Activated B cell treated with CpG ODN at 0.5 μM for 24 hours (primary cell): Measurements from ENCODE around the gene METRNL. TPM values are rescaled to one million over a fixed set of nuclear protein-coding genes. Genes with fewer than 3 reads are reported as not detected.

ENCODE experiments used
- ATAC-seq: fragments of 200-7000 bp; cut with Tn5 transposase; one replicate; pipeline ENCODE4 v1.10.0; 2021; ENCODE audit warnings: low read depth, mild to moderate bottlenecking, moderate library complexity
- CTCF ChIA-PET: fragments of 350-600 bp; sonication (Branson Sonifier 250); formaldehyde crosslinking; loops from one replicate; lab custom pipeline; 2021; ENCODE audit warnings: antibody characterized with exemption; lab: Charles Lee
- POLR2A ChIA-PET: fragments of 350-600 bp; sonication (Branson Sonifier 250); formaldehyde crosslinking; loops from one replicate; lab custom pipeline; 2021; ENCODE audit warnings: antibody characterized with exemption; lab: Charles Lee
- DNase-seq: peaks from one replicate; pipeline ENCODE4 v3.0.0; 2022
- H3K27ac Mint-ChIP-seq: one replicate; pipeline ENCODE4 v1.8.0; 2020; ENCODE audit warnings: mixed read lengths
- H3K27me3 Mint-ChIP-seq: one replicate; pipeline ENCODE4 v1.8.0; 2021; ENCODE audit warnings: mixed read lengths
- H3K36me3 Mint-ChIP-seq: one replicate; pipeline ENCODE4 v1.8.0; 2021; ENCODE audit warnings: low read depth, mixed read lengths
- H3K4me1 Mint-ChIP-seq: one replicate; pipeline ENCODE4 v1.8.0; 2021; ENCODE audit warnings: mixed read lengths
- H3K4me3 Mint-ChIP-seq: one replicate; pipeline ENCODE4 v1.8.0; 2020; ENCODE audit warnings: mild to moderate bottlenecking, mixed read lengths
- H3K9me3 Mint-ChIP-seq: one replicate; pipeline ENCODE4 v1.8.0; 2020; ENCODE audit warnings: mixed read lengths
- CTCF ChIP-seq: fragments of 200-600 bp; IDR thresholded peaks from one replicate; pipeline ENCODE4 v1.8.0; 2022; ENCODE audit warnings: antibody characterized with exemption, mild to moderate bottlenecking
- intact Hi-C: fragments of 100-400 bp; cut with micrococcal nuclease; formaldehyde crosslinking; loops from one replicate; pipeline ENCODE4 v1.15.1; 2024
- total RNA-seq: library from RNA; stranded (reverse); gene quantifications from 2 replicates; pipeline ENCODE4 v1.2.3, GENCODE V29; 2022

Gene METRNL
- total RNA-seq, 1 donor from 2014 or later, result 10.7 TPM

DNA sequence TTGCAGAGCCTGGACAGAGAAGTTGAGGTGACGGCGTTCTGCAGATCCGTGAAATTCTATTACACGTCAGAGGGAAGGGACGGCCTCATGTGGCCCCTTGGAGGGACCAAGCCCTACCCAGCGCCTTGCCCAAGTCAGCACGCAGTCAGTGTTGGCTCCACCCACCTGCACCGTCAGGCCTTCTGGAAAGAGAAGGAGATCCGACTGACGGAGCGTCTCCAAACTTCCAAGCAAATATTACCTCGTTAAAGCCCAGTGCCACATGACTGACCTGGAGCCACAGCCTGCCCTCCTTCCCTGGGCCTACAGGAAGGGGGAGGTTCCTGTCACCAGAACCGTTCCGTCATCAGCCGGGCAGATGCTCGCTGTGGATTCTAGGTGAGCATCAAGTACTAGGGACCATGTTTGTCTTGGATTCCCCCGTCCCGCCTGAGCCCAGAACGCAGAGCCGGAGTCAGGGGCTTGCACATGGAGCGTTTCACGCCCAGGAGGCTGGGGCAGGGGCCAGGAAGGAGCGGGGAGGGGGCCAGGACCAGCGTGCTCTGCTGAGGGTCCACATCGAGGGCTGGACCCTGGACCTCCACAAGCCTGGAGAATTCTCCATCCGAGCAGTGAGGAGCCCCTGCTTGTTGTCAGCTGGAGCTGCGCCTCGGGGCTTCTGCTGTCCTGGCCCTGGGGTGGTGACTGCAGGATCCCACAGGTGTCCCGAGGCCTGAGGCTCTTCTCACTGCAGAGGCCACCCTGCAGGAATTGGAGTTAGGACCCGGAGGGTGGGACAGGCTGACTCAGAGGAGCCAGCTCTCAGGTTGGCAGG, 22.6 kb upstream of the METRNL start:
- CTCF ChIA-PET, result no interaction called here
- no peak overlapping the region for H3K4me3 Mint-ChIP-seq
- DNase-seq, result peak; percentile 10

GRCh38 chr17:83057397-83057761, 22.0 kb upstream of the METRNL start:
- Mint-ChIP-seq H3K27ac (no peak overlapping the region), H3K4me1 (peaks cover 9% of the 10 kb centered on the region), H3K27me3 (peaks cover 7% of the 10 kb centered on the region), H3K36me3 (no peaks in the 10 kb centered on the region), H3K9me3 (no peaks in the 10 kb centered on the region), H3K4me3 (no peak overlapping the region)
- ChIA-PET CTCF (no interaction called here), POLR2A (no interaction called here)
- TF ChIP-seq CTCF, result no peak
- ATAC-seq (no peak), DNase-seq (no peak)
- intact Hi-C loops, result loop anchor here (10.0 kb wide), 1 partner anchor 273 kb away; no protein-coding TSS in a partner anchor

More for the DNA sequence above, 22.6 kb upstream of the METRNL start:
- Mint-ChIP-seq H3K4me1 (peaks cover 12% of the 10 kb centered on the region), H3K36me3 (no peaks in the 10 kb centered on the region), H3K27me3 (peaks cover 7% of the 10 kb centered on the region), H3K27ac (no peak overlapping the region), H3K9me3 (no peaks in the 10 kb centered on the region)
- no peak for TF ChIP-seq CTCF
- POLR2A ChIA-PET, result no interaction called here
- intact Hi-C loops, result loop anchor here (10.0 kb wide), 1 partner anchor 272 kb away; no protein-coding TSS in a partner anchor
- ATAC-seq, result no peak

GRCh38 chr17:83057793-83058265, 21.6 kb upstream of the METRNL start:
- ChIA-PET POLR2A (no interaction called here), CTCF (no interaction called here)
- intact Hi-C loops, result loop anchor here (10.0 kb wide), 1 partner anchor 273 kb away; no protein-coding TSS in a partner anchor
- Mint-ChIP-seq H3K9me3 (no peaks in the 10 kb centered on the region), H3K36me3 (no peaks in the 10 kb centered on the region), H3K4me1 (peaks cover 9% of the 10 kb centered on the region), H3K4me3 (no peak overlapping the region), H3K27me3 (peaks cover 7% of the 10 kb centered on the region), H3K27ac (no peak overlapping the region)
- ATAC-seq (no peak), DNase-seq (peak; percentile 13)
- TF ChIP-seq CTCF, result no peak

GRCh38 chr17:83058266-83058798, 21.1 kb upstream of the METRNL start:
- no peaks in the 10 kb centered on the region for H3K36me3 Mint-ChIP-seq
- TF ChIP-seq CTCF, result no peak
- peaks cover 7% of the 10 kb centered on the region for H3K27me3 Mint-ChIP-seq
- DNase-seq, result no peak
- ChIA-PET CTCF (no interaction called here), POLR2A (no interaction called here)
- no peak overlapping the region for H3K4me3 Mint-ChIP-seq
- no peak for ATAC-seq
- peaks cover 9% of the 10 kb centered on the region for H3K4me1 Mint-ChIP-seq
- no peaks in the 10 kb centered on the region for H3K9me3 Mint-ChIP-seq
- intact Hi-C loops, result loop anchor here (10.0 kb wide), 1 partner anchor 274 kb away; no protein-coding TSS in a partner anchor
- H3K27ac Mint-ChIP-seq, result no peak overlapping the region

- intact Hi-C loops, result no loop called here
- H3K4me3 Mint-ChIP-seq, result no peak overlapping the region
- DNase-seq (no peak), ATAC-seq (no peak)
- CTCF ChIA-PET, result no interaction called here
- no peaks in the 10 kb centered on the region for H3K4me1 Mint-ChIP-seq
- H3K9me3 Mint-ChIP-seq, result no peaks in the 10 kb centered on the region
- POLR2A ChIA-PET, result no interaction called here
- TF ChIP-seq CTCF, result no peak
- H3K27me3 Mint-ChIP-seq, result peaks cover 7% of the 10 kb centered on the region
- no peaks in the 10 kb centered on the region for H3K36me3 Mint-ChIP-seq
- no peak overlapping the region for H3K27ac Mint-ChIP-seq
These were observed 17.8 kb upstream of the METRNL start for GRCh38 chr17:83061586-83061985.
